Effector CD8-positive, alpha-beta T cell (primary cell): ENCODE results near the gene SORL1.

Experiments used
- DNase-seq: peaks from one replicate; lab custom pipeline; 2025; lab: John Stamatoyannopoulos, UW

Gene SORL1

DNA sequence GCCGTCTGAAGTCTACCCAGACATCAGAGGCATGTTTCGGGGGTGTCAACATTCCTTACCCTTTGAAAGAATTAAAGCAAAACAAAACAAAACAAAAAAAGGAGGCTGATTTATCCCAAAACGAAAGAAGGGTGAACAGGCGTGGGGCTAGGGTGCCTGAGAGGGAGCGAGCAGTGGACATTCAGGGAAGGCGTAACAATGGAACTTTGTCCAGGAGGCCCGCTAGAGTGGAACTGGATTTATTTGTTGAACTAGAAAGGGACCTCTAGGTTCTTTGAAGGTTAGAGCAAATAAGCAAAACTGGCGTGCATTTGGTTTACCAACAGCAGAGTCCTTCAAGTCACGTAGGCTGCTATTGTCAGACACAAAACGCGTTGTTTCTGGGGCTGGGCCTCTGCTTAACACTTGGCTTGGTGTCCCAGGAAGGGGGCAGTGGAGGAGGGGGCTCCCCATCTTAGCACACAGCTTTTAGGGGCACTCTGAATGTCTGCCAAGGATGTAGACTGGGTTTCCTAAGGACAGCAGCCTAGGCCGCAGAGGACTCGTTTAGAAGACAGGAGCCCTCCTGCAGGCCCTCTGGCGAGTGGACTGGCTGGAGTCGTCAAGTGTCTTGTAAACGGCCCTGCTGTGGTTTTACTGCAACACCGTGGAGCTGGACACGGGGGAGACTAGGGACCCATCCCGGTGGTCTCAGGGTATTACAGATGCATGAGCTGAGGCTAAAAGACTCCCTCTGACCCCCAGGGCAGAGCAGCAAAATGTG, 204.4 kb downstream of the SORL1 start:
- no peak for DNase-seq

DNA sequence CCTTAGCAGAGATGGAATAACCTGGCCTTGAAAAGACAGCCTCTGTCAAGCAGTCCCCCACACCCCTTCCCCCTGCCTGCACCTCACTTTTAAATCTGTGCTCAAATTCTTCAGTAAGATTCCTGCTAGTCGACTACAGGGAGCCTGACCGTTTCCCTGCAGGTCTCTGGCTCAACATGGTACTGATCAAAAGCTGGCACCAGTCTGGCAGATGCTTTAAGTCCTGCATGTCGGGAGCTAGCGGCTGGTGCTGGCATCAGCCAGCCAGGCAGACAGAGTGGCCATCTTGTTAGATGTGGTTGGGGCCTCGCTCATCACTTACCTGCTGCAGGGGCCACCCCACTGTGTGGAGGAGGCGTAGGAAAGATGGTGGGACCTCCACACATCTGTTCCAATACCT, 205.0 kb downstream of the SORL1 start:
- DNase-seq, result no peak

DNA sequence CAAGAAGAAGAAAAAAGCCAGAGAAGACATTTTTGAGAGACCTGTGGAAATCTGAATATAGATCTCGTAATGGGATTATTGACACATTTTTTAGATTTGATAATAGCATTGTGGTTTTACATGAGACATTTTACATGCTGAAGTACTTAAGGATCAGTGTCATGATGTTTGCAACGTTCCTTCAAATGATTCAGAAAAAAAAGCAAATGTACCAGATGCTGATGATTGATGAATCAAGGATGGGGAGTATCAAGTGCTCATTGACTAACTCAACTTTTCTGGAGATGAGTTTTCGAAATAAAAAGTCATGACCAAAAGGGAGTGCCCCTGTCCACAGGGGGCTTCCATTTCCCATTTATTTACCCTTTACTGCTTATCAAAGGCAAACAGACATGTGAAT, 207.7 kb downstream of the SORL1 start:
- no peak for DNase-seq

DNA sequence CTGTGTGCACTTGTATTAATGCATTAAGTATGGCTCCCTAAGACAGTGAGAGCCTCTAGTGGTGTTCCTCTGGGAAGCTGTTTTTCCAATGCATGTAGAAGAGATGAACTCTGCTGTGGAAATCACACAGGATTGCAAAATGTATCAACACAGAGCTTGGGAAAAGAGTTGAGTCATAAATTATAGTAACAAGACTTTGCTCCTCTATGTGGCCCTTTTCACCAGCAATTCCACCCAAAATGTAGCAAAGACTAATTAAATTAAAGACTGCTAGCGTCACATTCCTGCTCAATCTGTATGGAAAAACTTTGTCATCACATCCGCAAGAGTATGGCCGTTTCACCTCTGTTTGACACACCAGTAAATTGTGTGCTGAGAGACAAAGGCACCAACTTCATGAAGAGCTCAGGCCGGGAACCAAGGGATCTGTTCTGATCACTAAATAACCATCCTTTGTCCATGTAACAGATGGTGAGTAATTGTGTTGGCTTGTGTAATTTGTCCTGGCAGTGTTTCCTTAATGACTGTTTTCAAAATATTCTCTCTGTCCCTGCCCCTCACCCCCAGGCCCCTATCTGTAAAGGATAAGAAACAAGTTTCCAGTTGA, 209.9 kb downstream of the SORL1 start:
- no peak for DNase-seq

DNA sequence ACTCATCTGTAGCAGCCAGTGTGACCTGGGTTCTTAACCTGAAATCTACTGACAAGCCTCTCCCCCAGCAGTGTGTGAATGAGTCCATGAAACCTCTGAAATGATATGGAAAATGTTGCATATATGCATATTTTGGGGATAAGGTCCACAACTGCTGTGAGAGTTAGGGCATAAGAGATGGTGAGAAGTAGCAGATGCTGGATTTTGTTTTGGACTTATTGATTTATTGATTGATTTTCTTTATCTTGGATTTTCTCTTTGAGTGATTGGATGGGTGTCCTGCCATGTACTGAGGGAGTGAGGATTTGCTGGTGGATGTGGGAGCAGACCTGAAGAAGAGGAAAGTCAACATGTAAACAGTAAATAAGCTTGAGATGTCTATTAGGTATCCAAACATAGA, 212.0 kb downstream of the SORL1 start:
- DNase-seq, result no peak

DNA sequence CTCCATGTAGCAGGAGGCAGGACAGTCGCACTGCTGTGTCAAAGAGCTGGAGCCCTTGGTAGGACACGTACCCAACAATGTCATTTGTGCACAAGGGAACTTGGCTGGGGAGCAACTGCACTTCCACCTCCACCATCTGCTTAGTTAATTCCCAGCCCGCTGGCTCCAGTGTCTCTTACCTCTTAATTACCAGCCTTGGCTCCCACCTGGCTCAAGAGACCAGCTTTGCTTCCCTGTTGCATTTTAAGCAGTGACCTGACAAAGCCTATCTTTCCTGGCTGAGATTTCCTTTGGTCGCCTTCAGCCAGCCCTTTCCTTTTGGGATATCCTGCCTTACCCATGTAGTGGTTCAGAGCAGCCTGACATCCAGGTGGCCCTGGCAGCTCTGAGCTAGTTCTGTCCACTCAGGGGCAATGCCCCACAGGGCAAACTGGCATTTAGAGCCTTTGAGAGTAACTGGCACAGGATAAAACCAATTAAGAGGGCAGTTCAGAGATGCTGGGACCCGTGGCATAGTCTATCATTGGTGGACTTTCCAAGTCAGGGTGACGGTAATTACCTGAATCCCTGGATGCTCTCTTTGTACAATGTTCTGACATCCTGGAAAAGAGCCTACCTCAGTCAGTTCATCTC, 213.2 kb downstream of the SORL1 start:
- DNase-seq, result no peak

DNA sequence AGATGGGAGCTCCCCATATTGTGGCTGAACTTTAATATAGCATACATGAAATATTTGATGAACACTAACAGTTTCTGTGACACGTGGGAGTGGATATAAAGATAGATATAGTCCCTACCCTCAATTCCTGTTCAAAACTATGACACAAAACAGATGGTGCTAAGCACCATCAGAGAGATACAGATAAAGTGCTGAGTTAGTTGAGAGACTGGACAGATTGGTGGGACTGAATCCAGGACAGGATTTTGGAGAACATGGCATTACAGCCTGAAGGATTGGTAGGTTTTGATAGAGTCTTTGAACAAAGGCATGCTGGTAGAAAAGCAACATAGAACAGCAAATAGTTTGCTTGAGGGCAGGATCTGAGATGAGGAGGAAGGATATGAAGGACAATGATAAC, 215.7 kb downstream of the SORL1 start:
- DNase-seq, result no peak

DNA sequence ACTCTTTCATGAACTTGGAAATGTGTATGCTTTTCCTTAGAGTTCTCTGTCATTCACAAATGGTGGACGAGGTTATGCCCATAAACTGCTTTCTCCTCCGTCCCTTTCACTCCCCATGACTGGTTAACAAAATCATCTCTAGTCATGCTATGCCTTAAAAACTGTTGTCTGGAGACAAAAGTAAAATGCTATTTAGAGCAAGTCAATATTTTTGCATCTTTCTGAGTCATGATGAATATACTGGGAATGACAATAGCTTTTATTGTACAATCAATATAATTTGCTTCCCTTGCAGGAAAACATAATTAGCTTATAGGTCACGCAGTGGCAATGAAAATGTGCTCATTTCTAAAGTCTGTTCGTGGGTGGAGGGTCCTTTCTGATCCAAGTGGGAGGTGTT, 217.3 kb downstream of the SORL1 start:
- no peak for DNase-seq

DNA sequence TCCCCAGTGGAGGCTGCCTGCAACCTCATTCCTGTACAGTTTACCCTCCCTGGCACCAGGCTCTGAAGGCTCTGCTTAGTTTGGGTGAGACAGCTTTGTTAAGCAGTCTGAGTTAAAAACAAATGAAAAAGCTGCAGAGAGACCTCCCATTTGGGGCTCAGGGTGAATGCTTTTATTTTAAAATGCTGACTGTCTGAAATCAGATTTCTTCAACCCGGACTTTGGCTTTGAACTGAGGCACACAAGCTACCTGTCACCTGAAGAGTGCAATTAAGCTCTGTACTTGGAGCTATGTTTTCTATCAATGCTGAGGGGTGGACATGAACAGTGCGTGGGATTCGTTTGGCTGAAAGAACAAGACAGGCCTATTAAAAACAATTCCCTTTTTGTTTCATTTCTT, 218.2 kb downstream of the SORL1 start:
- no peak for DNase-seq

DNA sequence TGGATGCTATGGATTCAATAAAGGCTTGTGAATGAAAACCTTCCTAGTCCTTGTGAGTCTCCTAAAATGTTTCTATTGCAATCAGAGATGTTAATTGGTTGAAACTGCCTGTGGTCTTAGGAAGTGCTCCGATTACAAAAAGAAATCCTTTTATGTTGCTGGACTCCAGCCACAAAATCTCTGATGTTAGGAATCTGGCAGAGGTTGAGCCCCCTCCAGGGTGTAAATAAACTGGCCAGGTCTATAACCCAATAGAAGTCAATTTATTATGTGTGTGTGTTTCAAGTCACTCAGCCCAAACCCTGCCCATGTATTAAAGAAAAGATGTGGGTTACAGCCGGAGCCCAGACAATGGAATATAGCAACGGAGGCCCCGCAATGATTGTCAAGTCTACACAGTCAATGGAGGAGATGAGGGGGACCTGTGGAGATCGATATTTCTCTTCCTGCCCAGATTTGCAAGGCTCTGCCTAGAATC, 218.7 kb downstream of the SORL1 start:
- DNase-seq, result no peak

DNA sequence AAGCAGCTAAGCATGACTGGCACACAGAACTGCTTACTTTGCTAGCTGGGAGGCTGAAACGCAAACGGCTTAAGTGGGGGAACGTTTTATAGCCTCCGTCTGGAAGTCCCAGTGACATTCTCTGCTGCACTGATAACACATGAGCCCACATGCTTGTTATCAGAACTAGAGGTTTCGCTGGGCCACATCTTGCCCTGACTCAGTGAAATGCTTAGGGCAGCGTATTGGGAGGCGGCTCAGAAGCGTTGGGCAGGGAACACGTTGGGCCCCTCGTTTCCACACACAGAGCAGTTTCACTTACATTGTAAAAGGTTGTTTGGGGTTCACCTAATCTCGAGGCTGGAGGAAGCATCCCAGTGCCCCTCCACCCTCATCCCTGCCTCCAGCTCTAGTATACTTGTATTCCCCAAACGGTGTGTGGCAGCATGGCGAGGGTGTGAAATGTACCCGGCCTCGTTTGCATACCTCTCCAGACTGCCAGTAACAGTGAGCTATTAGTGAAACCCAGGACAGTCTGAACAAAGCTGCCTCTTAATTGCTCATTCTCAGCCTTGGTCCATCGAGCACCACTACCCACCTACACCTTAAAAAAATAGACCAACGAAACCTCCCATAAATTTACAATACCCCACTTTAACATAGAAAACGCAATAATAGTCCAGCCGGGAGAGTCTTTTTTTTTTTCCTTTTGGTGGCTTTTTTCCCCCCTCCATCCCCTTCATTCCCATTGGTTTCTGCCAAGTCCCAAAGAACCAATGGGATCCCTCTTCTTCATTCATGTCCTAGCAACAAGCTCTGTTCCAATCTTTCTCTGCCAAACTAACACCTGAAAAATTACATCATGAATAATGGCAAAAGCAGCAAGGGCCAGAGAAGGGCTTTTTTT, 219.4 kb downstream of the SORL1 start:
- DNase-seq, result no peak

DNA sequence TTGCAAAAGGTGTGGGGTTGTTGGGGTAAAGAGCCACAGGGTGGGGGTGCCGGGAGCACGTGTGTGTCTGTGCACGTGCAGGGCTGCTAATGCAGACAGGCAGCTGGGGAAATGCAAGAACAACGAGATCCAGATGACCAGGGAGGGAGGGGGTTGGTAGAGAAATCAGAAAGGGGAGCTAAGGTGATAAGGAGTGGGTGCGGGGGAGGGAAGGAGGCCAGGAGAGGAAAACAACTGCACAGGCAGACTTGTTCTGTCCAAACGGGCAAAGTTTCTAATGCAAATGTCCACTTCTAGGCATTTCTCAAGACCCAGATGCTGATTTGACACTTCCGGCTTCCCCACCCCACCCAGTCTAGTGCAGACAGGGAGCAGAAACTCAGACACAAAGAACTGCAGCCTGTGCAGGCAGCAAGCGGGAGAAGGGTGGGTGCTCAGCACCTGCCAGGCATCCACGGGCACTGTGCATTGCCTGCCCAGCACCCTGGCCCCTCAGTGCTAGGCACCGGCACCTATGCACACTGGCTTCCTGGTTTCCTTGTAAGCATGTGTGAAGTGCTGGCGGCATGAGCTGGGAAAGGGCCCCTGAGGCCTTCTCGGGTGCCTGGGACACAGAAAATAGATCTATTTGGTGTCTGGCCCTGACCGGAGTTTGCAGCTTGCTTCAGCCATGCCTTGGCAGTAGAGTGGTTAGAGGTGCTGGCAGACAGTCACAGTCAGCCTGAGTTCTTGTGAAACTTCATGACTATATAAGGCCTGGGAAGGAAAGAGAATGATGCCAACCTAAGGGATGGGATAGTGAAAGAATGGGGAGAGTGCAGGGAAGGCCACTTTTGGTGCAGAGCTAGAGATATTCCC, 220.7 kb downstream of the SORL1 start:
- DNase-seq, result no peak

DNA sequence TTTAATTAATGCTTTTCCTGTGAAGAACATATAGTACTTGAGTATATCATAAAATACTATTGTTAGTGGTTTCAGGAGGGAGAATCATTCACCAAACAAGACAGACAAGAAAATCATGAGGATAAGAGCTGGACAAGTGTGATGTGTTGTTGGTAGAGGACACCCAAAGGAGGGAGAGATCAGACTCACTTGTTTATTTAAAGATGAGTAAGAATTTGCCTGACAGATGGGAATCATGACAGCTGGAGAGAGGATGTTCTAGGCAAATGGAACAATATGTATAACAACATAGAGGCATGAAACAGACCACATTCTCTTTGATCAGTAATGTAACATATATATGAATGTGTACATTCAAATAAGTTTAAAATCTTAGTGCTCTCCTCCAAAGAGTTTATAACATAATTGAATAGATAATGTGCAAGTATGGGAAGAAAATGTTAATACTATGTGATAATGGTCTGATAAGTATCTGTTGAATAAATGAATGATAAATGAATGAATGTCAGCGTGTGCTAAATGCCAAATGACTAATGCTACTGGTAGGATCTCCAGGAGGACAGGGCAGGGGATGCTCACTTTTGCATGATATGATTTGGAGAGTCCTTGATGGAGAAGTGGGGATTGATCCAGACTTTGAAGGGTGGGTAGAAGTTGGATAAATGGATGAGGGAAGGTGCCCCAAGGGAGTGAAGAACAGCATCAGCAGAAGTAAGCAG, 229.6 kb downstream of the SORL1 start:
- no peak for DNase-seq
